Measurements from ENCODE around the gene SIK2.

The SIK2 gene

DNA sequence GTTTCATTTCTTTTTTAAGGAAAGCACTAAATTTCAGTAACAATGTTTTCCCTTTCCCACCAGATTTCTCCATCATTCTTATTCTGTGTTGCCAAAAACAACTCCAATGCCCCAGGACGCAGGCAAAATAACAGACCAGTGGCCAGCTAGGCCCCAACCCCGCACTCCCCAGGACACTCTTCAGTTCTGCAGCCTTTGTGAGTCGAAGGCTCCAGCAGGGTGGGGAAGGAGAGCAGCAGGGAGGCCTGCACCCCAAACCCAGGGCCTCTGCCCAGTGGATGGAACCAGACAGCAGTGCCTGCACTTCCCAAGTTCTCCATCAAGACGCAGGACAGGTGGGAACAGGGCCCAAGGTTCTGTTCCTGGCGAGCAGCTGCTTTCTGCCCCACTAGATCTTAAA, 129.6 kb downstream of the SIK2 start:
- Histone ChIP-seq H3K27me3 (ENCODE audit: insufficient read depth, low read length, poor library complexity) (no peaks in the 10 kb centered on the region), H3K27ac (ENCODE audit: low read length) (no peak overlapping the region), H4K20me1 (ENCODE audit: insufficient read depth, low read length) (peaks cover 7% of the 10 kb centered on the region), H2AFZ (ENCODE audit: low read depth, low read length) (no peak overlapping the region), H3K79me2 (ENCODE audit: insufficient read depth, low read length) (no peaks in the 10 kb centered on the region), H3K36me3 (ENCODE audit: insufficient read depth, low read length) (peaks cover 21% of the 10 kb centered on the region), H3K9ac (ENCODE audit: low read depth, low read length) (no peak overlapping the region), H3K9me3 (ENCODE audit: insufficient read depth, low read length, severe bottlenecking) (no peaks in the 10 kb centered on the region), H3K4me1 (ENCODE audit: insufficient read depth, low read length) (no peaks in the 10 kb centered on the region), H3K4me2 (ENCODE audit: insufficient read depth, low read length) (no peak overlapping the region), H3K4me3 (ENCODE audit: low read depth in 1 of 2, low read length in 2 of 2) (no peak overlapping the region)
- TF ChIP-seq EZH2 (IDR thresholded peaks at IDR 0.05; ENCODE audit: borderline replicate concordance, low read depth, low read length, severe bottlenecking) = no peak
- TF ChIP-seq CTCF (IDR thresholded peaks at IDR 0.05; ENCODE audit: borderline replicate concordance, extremely low read depth, low read length, poor library complexity, severe bottlenecking) = no peak
- DNase-seq = no peak
- ATAC-seq (ENCODE audit: insufficient read depth, low read depth) = no peak

GRCh38 chr11:111733016-111733415, 130.8 kb downstream of the SIK2 start:
- Histone ChIP-seq H3K4me3 (ENCODE audit: low read depth in 1 of 2, low read length in 2 of 2) (no peak overlapping the region), H3K27me3 (ENCODE audit: insufficient read depth, low read length, poor library complexity) (no peaks in the 10 kb centered on the region), H4K20me1 (ENCODE audit: insufficient read depth, low read length) (peaks cover 7% of the 10 kb centered on the region), H2AFZ (ENCODE audit: low read depth, low read length) (no peak overlapping the region), H3K4me1 (ENCODE audit: insufficient read depth, low read length) (no peaks in the 10 kb centered on the region), H3K27ac (ENCODE audit: low read length) (no peak overlapping the region), H3K9ac (ENCODE audit: low read depth, low read length) (no peak overlapping the region), H3K36me3 (ENCODE audit: insufficient read depth, low read length) (peaks cover 23% of the 10 kb centered on the region), H3K9me3 (ENCODE audit: insufficient read depth, low read length, severe bottlenecking) (no peaks in the 10 kb centered on the region), H3K4me2 (ENCODE audit: insufficient read depth, low read length) (no peak overlapping the region), H3K79me2 (ENCODE audit: insufficient read depth, low read length) (no peaks in the 10 kb centered on the region)
- DNase-seq = no peak
- TF ChIP-seq EZH2 (IDR thresholded peaks at IDR 0.05; ENCODE audit: borderline replicate concordance, low read depth, low read length, severe bottlenecking) = no peak
- no peak for ATAC-seq (ENCODE audit: insufficient read depth, low read depth)

- ATAC-seq (ENCODE audit: insufficient read depth, low read depth) (peak; percentile 10; the same call in 1 of the 3 replicates), DNase-seq (no peak)
- Histone ChIP-seq H3K36me3 (ENCODE audit: insufficient read depth, low read length) (peaks cover 29% of the 10 kb centered on the region), H3K9ac (ENCODE audit: low read depth, low read length) (no peak overlapping the region), H3K79me2 (ENCODE audit: insufficient read depth, low read length) (no peaks in the 10 kb centered on the region), H3K4me2 (ENCODE audit: insufficient read depth, low read length) (no peak overlapping the region), H3K9me3 (ENCODE audit: insufficient read depth, low read length, severe bottlenecking) (no peaks in the 10 kb centered on the region), H3K27me3 (ENCODE audit: insufficient read depth, low read length, poor library complexity) (no peaks in the 10 kb centered on the region), H2AFZ (ENCODE audit: low read depth, low read length) (no peak overlapping the region), H4K20me1 (ENCODE audit: insufficient read depth, low read length) (peaks cover 7% of the 10 kb centered on the region), H3K27ac (ENCODE audit: low read length) (no peak overlapping the region), H3K4me1 (ENCODE audit: insufficient read depth, low read length) (no peaks in the 10 kb centered on the region), H3K4me3 (ENCODE audit: low read depth in 1 of 2, low read length in 2 of 2) (no peak overlapping the region)
- TF ChIP-seq EZH2 (IDR thresholded peaks at IDR 0.05; ENCODE audit: borderline replicate concordance, low read depth, low read length, severe bottlenecking) (no peak), CTCF (IDR thresholded peaks at IDR 0.05; ENCODE audit: borderline replicate concordance, extremely low read depth, low read length, poor library complexity, severe bottlenecking) (no peak)
Observed at GRCh38 chr11:111733611-111734088, 131.4 kb downstream of the SIK2 start.

DNA sequence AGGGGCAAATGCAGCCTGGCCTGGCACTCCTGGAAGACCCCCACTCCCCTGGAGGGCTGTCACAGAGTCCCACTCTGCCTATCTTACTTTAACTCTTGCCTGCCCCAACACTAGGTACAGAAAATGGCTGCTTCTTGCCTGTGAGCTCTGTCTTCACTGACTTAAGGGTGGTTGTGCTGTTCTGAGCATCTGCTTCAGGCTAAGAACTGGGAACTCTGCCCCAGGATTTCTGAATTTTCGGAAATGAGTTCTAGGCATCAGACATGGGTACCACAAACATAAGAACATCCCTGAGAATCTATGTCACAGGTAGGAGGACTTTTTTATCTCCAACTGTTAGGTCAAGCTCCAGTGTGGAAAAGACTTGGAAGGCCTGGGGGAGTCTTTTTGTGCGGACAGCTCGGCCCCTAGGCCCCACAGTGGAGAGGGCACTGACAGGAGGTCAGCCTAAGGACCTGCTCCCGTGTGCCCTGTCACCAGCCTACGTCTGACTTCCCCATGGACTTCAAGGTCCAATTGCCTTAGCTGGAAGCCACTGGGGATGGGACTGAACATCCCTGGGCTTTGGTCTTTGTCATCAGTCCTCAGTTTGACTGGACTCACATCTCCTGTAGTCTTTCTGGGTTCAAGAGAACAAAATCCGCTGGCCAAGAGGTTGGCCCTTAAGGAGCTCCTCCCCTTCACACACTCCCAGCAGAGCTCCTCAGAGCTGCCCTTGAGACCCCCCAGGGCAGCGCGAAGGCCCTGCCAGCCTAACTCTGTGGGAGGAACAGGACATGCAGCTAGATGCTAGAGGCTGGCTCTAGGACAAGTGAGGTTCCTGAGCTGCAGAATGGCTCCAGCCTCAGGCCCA, 132.1 kb downstream of the SIK2 start:
- no peaks in the 10 kb centered on the region for H3K4me1 ChIP-seq (ENCODE audit: insufficient read depth, low read length)
- H3K27me3 ChIP-seq (ENCODE audit: insufficient read depth, low read length, poor library complexity) = no peaks in the 10 kb centered on the region
- peaks cover 4% of the 10 kb centered on the region for H4K20me1 ChIP-seq (ENCODE audit: insufficient read depth, low read length)
- no peaks in the 10 kb centered on the region for H3K79me2 ChIP-seq (ENCODE audit: insufficient read depth, low read length)
- H2AFZ ChIP-seq (ENCODE audit: low read depth, low read length) = no peak overlapping the region
- TF ChIP-seq EZH2 (IDR thresholded peaks at IDR 0.05; ENCODE audit: borderline replicate concordance, low read depth, low read length, severe bottlenecking) (no peak), CTCF (IDR thresholded peaks at IDR 0.05; ENCODE audit: borderline replicate concordance, extremely low read depth, low read length, poor library complexity, severe bottlenecking) (no peak)
- peaks cover 29% of the 10 kb centered on the region for H3K36me3 ChIP-seq (ENCODE audit: insufficient read depth, low read length)
- no peak overlapping the region for H3K27ac ChIP-seq (ENCODE audit: low read length)
- no peak overlapping the region for H3K9ac ChIP-seq (ENCODE audit: low read depth, low read length)
- no peak for DNase-seq
- no peak overlapping the region for H3K4me3 ChIP-seq (ENCODE audit: low read depth in 1 of 2, low read length in 2 of 2)
- H3K4me2 ChIP-seq (ENCODE audit: insufficient read depth, low read length) = no peak overlapping the region
- no peak; the same call in 2 of the 3 replicates for ATAC-seq (ENCODE audit: insufficient read depth, low read depth)
- no peaks in the 10 kb centered on the region for H3K9me3 ChIP-seq (ENCODE audit: insufficient read depth, low read length, severe bottlenecking)

Measured in DND-41 (cell line).